HG02759 (cell line): ENCODE data around the gene MEGF6.
A peak's percentile ranks its signal among the peaks of the same experiment; 100 is the strongest.

ENCODE experiments used
- ATAC-seq: cut with Tn5 transposase; IDR thresholded peaks from one replicate; pipeline ENCODE4 v1.9.1; 2021; ENCODE audit warnings: mild to moderate bottlenecking, moderate library complexity; ENCODE audit not compliant: unreplicated experiment

MEGF6 gene, protein sequence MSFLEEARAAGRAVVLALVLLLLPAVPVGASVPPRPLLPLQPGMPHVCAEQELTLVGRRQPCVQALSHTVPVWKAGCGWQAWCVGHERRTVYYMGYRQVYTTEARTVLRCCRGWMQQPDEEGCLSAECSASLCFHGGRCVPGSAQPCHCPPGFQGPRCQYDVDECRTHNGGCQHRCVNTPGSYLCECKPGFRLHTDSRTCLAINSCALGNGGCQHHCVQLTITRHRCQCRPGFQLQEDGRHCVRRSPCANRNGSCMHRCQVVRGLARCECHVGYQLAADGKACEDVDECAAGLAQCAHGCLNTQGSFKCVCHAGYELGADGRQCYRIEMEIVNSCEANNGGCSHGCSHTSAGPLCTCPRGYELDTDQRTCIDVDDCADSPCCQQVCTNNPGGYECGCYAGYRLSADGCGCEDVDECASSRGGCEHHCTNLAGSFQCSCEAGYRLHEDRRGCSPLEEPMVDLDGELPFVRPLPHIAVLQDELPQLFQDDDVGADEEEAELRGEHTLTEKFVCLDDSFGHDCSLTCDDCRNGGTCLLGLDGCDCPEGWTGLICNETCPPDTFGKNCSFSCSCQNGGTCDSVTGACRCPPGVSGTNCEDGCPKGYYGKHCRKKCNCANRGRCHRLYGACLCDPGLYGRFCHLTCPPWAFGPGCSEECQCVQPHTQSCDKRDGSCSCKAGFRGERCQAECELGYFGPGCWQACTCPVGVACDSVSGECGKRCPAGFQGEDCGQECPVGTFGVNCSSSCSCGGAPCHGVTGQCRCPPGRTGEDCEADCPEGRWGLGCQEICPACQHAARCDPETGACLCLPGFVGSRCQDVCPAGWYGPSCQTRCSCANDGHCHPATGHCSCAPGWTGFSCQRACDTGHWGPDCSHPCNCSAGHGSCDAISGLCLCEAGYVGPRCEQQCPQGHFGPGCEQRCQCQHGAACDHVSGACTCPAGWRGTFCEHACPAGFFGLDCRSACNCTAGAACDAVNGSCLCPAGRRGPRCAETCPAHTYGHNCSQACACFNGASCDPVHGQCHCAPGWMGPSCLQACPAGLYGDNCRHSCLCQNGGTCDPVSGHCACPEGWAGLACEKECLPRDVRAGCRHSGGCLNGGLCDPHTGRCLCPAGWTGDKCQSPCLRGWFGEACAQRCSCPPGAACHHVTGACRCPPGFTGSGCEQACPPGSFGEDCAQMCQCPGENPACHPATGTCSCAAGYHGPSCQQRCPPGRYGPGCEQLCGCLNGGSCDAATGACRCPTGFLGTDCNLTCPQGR (N-terminal part only)

DNA sequence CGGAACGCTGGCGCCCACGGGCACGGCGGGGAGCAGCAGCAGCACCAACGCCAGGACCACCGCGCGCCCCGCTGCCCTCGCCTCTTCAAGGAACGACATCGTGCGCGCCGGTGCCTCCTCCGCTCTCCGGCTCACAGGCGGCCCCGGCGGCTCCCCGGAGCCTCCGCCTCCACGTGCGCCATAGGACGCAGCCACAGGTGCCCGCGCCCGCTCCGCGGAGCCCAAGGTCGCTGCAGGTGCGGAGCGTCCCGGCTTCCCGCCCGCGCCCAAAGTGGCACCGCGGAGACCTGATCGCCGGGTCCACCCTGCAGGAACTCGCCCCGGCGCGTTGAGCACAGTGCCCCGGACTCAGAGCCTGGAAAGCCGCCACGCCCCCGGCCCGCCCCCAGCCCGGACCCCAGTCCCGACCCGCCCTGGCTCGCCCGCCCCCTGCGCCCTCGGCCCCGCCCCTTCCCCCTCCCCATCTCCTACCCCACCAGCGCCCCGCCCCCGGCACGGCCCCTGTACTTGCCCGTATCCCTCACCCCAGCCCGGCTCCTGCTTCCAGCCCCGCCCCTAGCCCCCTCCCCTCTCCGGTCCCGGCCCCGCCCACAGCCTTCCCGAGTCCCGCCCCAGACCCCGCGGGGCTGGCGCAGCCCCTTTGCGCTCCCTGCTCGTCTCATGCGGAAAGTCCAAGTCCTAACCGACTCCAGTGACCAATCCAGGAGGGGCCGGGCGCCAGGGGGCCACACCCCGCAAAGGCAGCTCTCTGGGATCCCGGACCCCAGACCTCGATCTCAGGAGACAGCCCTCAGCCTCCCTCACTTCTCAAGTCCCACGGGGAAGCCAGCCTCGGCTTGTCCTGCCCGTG lies at the start of gene MEGF6:
Gene MEGF6 (minus strand): TSS at position 339 of the 850 bp plus-strand sequence. CDS start 240 bp downstream, at position 99.
- no peak for ATAC-seq

DNA sequence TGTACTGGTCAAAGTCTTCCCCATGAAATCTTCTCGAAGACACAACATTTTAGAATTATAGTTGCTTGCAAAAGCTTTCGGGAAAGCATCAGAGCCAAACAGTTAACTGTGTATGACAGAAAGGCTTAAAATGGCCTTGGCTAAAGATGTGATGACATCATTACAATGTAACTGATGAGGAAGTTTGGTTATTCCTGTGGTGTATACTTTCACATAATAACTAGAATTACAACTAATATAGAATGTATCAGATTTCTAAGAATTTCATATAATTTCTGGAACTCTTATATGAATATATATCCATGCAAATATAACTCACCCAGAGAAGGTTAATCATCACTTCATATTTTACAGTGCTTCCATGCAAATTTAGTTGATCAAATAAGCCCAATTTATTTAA lies 49.4 kb upstream of the MEGF6 start:
- ATAC-seq = no peak

GRCh38 chr1:3659093-3659492 lies 47.8 kb upstream of the MEGF6 start:
- no peak for ATAC-seq

DNA sequence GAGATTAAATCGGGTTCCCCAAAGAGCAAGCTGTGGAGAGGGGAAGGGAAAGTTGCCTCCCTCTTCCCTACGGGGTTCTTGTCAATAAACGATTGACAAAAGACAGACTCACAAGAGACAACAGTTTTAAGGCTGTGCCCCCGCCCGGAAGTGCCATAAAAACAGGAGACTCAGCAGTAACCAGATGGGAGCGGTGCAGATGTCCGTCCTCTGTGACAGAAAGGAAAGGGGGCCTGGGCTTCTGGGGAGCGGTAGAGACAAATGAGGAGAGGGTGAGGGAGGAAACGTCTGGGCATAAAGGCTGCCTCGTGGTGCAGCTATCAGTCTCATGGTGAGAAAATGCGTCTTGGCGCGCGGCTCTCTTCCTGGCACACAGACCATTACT lies 46.9 kb upstream of the MEGF6 start:
- no peak for ATAC-seq

GRCh38 chr1:3657578-3658230 lies 46.4 kb upstream of the MEGF6 start:
- no peak for ATAC-seq

GRCh38 chr1:3657096-3657475 lies 45.8 kb upstream of the MEGF6 start:
- peak; percentile 8 for ATAC-seq

DNA sequence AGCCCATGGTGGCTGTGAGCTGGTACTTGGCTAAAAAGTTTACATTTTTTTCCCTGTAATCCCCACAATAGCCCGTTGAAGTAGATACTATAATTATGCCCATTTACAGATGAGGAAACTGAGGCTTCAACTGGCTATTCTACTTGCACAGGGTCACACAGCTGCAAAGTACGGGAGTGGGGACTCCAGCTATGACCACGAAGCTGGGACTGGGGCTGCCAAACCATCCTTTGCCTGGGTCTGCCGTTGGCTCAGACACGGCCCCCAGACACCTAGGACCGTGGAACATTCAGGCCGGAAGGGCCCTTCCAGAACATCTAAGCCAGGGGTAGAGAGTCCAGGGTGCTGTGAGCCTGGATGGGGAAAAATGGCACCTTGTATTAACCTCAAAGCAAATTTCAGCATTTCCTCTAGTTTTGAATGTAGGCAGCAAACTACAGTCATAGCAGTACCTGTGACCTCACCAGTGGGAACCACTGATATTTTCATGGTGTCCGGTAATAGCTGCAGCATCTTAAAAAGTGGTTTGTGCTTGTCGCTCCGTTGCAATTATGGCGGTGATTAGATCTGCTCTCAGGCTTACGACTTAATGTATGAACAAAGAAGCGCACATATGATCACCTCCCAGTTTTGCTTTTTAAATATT lies 45.3 kb upstream of the MEGF6 start:
- peak; percentile 41 for ATAC-seq

GRCh38 chr1:3654549-3655281 lies 43.4 kb upstream of the MEGF6 start:
- ATAC-seq = no peak

DNA sequence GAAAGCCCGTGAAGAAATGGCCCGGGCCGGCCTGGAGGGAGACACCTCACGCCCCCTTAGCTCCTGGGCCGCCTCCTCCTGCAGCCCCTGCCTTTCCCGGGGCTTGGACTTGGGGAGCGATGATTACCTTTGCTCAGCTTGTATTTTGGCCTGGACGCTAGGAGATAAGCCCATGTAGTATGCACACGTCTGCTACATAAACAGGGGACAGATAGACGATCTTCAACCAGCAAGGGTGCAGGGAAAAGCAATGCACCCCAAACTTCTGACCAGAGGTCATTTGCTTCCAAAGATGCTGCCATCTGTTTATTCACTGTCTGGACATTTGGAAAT lies 41.9 kb upstream of the MEGF6 start:
- no peak for ATAC-seq

GRCh38 chr1:3652548-3653285 lies 41.4 kb upstream of the MEGF6 start:
- ATAC-seq = peak; percentile 7

GRCh38 chr1:3651930-3652547 lies 40.7 kb upstream of the MEGF6 start, which contains the start of gene TP73:
Gene TP73, plus strand, starts transcription at chr1:3652516. Its CDS starts 29,850 bp downstream, at chr1:3682366.
- peak; percentile 23 for ATAC-seq

- no peak for ATAC-seq
Measured at GRCh38 chr1:3651026-3651929, 40.0 kb upstream of the MEGF6 start.

DNA sequence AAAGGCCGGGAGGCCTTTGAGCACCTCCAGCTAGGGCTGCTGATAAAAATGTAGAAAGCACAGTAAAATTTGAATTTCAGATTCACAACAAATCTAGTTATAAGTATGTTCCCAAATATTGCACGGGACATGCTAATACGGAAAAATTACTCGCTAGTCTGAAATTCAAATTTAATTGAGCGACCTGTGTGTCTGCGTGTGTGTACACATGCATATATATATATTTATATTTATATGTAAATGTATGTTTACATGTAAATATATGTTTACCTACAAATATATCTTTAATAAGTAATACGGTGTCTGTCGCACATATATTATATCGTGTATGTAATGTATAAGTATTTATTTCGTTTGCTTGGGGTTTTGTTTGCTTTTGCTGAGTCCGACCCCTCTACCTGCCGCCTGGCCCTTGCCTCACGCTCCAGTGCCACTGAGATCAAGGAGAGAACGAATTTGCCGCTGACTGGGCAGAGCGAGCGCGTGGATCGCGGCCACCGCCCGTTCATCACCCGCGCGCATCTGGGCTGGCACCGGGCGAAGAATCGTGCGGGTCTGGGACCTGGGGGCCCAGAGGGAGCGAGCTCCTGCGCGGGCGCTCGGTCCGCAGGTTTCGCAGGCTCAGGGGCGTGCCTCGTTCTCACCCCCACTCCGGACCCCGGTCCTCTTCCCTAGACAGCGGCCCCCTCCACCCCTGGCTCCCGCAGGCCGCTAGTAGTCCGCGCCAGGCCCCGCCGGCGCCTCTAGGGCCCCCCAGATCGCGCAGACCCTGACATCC lies 39.1 kb upstream of the MEGF6 start:
- ATAC-seq = no peak

DNA sequence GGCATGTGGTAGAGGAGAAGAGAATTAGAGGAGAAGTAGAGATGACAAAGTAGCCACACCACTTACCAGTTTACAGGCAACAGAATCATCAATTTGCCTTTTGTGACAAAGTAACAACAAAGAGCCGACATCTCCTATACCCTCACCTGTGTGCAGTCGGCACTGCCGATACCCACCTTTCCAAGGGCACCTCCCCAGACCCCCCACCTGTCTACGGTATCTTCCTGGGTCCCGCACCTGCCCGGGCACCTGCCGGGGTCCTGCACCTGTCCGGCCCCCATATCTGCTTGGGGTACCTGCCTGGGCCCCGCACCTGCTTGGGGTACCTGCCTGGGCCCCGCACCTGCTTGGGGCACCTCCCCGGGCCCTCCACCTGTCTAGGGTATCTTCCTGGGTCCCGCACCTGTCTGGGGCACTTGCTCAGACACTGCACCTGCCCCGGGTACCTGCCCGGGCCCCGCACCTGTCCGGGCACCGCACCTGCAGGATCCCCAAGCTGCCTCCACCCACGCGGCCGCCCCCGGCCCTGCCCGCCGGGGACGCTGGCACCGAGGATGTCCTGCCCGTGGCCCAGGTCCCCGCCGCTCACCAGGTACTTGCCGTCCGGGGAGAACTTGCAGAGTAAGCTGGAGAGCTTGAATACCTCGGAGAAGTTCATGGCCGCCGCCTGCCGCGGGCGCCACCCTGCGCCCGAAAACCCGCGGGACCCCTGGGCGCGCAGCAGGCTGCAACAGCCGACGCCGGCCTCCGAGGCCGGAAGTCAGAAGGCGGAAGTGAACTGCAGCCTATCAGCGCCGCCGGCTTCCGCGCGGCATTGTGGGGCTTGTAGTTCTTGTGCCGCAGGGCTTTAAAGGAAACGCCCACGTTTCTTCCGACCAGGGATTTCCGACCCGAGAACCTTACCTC lies 38.3 kb upstream of the MEGF6 start, which contains the start of gene WRAP73:
Gene WRAP73 (minus strand): TSS at position 762 of the 906 bp plus-strand sequence. CDS start 104 bp downstream, at position 658.
- ATAC-seq = peak; percentile 85
